ENCODE measurements around the gene PKD2L1. TPM values are rescaled to one million over a fixed set of nuclear protein-coding genes. Genes with fewer than 3 reads are reported as not detected.

PKD2L1 gene
- total RNA-seq, 2 donors from 2014 or later, result 0.09 to 0.34 TPM

- intact Hi-C loops (cut with DNase I), result loop anchor here (5.0 kb wide), 1 partner anchor 176 kb away; the partner anchor contains the start of gene SEC31B
- H3K4me1 ChIP-seq (replicated peaks), result peaks cover 6% of the 10 kb centered on the region
- H3K27ac ChIP-seq, result peak overlapping the region; percentile 40 to 63
- H3K27me3 ChIP-seq (replicated peaks; ENCODE audit: insufficient read depth), result peaks cover 2% of the 10 kb centered on the region
- no peaks in the 10 kb centered on the region for H3K9me3 ChIP-seq
- no peak for DNase-seq (ENCODE audit: low spot score)
- no peak overlapping the region for H3K4me3 ChIP-seq
- WGBS, result 79% methylated on average over 12 of the region's 12 CpGs
- no peaks in the 10 kb centered on the region for H3K36me3 ChIP-seq
- TF ChIP-seq POLR2AphosphoS5 (IDR thresholded peaks at IDR 0.05), result no peak
- no peak for TF ChIP-seq POLR2A (IDR thresholded peaks at IDR 0.05)
- TF ChIP-seq, protein P1, sequence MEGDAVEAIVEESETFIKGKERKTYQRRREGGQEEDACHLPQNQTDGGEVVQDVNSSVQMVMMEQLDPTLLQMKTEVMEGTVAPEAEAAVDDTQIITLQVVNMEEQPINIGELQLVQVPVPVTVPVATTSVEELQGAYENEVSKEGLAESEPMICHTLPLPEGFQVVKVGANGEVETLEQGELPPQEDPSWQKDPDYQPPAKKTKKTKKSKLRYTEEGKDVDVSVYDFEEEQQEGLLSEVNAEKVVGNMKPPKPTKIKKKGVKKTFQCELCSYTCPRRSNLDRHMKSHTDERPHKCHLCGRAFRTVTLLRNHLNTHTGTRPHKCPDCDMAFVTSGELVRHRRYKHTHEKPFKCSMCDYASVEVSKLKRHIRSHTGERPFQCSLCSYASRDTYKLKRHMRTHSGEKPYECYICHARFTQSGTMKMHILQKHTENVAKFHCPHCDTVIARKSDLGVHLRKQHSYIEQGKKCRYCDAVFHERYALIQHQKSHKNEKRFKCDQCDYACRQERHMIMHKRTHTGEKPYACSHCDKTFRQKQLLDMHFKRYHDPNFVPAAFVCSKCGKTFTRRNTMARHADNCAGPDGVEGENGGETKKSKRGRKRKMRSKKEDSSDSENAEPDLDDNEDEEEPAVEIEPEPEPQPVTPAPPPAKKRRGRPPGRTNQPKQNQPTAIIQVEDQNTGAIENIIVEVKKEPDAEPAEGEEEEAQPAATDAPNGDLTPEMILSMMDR (IDR thresholded peaks at IDR 0.05), result no peak
Measured at GRCh38 chr10:100340948-100341847, 11.2 kb upstream of the PKD2L1 start.

- Histone ChIP-seq H3K36me3 (no peaks in the 10 kb centered on the region), H3K4me1 (replicated peaks) (peaks cover 6% of the 10 kb centered on the region), H3K27me3 (replicated peaks; ENCODE audit: insufficient read depth) (peaks cover 2% of the 10 kb centered on the region), H3K4me3 (no peak overlapping the region), H3K27ac (no peak overlapping the region), H3K9me3 (no peaks in the 10 kb centered on the region)
- 64% methylated on average over 5 of the region's 5 CpGs for WGBS
- TF ChIP-seq POLR2A (IDR thresholded peaks at IDR 0.05), result no peak
- TF ChIP-seq, protein P1 (IDR thresholded peaks at IDR 0.05), result no peak
- TF ChIP-seq POLR2AphosphoS5 (IDR thresholded peaks at IDR 0.05), result no peak
- intact Hi-C loops (cut with DNase I), result loop anchor here (2.0 kb wide), 1 partner anchor 32 kb away; no protein-coding TSS in a partner anchor
- no peak for DNase-seq (ENCODE audit: low spot score)
Measured at GRCh38 chr10:100339236-100339635, 9.2 kb upstream of the PKD2L1 start.

GRCh38 chr10:100338434-100339036 is 8.5 kb upstream of the PKD2L1 start:
- Histone ChIP-seq H3K4me3 (no peak overlapping the region), H3K36me3 (no peaks in the 10 kb centered on the region), H3K27me3 (replicated peaks; ENCODE audit: insufficient read depth) (peaks cover 2% of the 10 kb centered on the region), H3K9me3 (no peaks in the 10 kb centered on the region), H3K4me1 (replicated peaks) (peaks cover 6% of the 10 kb centered on the region), H3K27ac (no peak overlapping the region)
- intact Hi-C loops (cut with DNase I), result loop anchor here (1.0 to 2.0 kb wide), 2 partner anchors 32 to 95 kb away; no protein-coding TSS in a partner anchor
- WGBS, result 51% methylated on average over 4 of the region's 4 CpGs
- TF ChIP-seq POLR2AphosphoS5 (IDR thresholded peaks at IDR 0.05) (peak; percentile 67), POLR2A (IDR thresholded peaks at IDR 0.05) (no peak)
- TF ChIP-seq, protein P1 (IDR thresholded peaks at IDR 0.05), result peak; percentile 84 to 93 (median 92)
- DNase-seq (ENCODE audit: low spot score), result peak; percentile 71

DNA sequence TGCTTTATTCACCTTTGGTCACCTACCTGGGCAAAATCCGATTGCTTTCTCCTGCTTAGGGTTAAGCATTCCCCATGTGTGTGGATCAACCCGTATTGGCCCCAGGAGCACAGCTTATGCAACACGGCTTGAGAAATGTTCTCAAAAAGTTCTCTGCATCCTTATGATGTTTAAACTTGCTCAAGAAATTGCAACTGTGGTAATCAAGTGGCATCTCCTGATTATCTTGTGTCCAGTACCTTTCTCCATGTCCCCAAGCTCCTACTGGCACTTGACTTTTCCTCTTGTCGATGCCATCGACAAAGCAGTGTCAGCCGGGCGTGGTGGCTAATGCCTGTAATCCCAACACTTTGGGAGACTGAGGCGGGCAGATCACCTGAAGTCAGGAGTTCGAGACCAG is 4.7 kb upstream of the PKD2L1 start:
- Histone ChIP-seq H3K27me3 (replicated peaks; ENCODE audit: insufficient read depth) (peaks cover 7% of the 10 kb centered on the region), H3K4me1 (replicated peaks) (no peaks in the 10 kb centered on the region), H3K27ac (no peak overlapping the region), H3K36me3 (no peaks in the 10 kb centered on the region), H3K9me3 (no peaks in the 10 kb centered on the region), H3K4me3 (no peak overlapping the region)
- WGBS, result 88% methylated on average over 9 of the region's 9 CpGs
- intact Hi-C loops (cut with DNase I), result no loop called here
- no peak for DNase-seq (ENCODE audit: low spot score)
- TF ChIP-seq POLR2AphosphoS5 (IDR thresholded peaks at IDR 0.05) (no peak), POLR2A (IDR thresholded peaks at IDR 0.05) (no peak)
- TF ChIP-seq, protein P1 (IDR thresholded peaks at IDR 0.05), result no peak

Measured in prostate gland (tissue), 2 donors.